PC-3 (cell line): ENCODE measurements around the gene GABRG2.

ENCODE experiments used
- CTCF ChIP-seq: fragments of 300-600 bp; sonication (generic); conservative IDR thresholded peaks from 2 replicates; pipeline ENCODE4 v1.5.1; 2017; ENCODE audit warnings: antibody characterized with exemption, low read depth, mild to moderate bottlenecking, low read length
- EZH2 ChIP-seq: fragments of 300-600 bp; sonication (generic); IDR thresholded peaks from one replicate; pipeline ENCODE4 v1.6.1; 2017; ENCODE audit warnings: antibody characterized with exemption, mild to moderate bottlenecking, low read length; ENCODE audit not compliant: unreplicated experiment
- EZH2phosphoT487 ChIP-seq: fragments of 300-600 bp; sonication (generic); IDR thresholded peaks from 2 replicates; pipeline ENCODE4 v1.6.1; 2018; ENCODE audit warnings: mild to moderate bottlenecking, antibody characterized with exemption, low read length, borderline replicate concordance

- TF ChIP-seq CTCF (no peak), EZH2phosphoT487 (no peak), EZH2 (no peak)
Measured at GRCh38 chr5:162119801-162120200, 52.2 kb downstream of the GABRG2 start.
